Brain microvascular endothelial cell (primary cell): ENCODE measurements around the gene MTCH1.

Source experiments
- DNase-seq: peaks from one replicate; pipeline ENCODE4 v3.0.0-alpha.2; 2020
- H3K27ac ChIP-seq: fragments of 250-450 bp; sonication (Bioruptor Pico); 2 replicates; pipeline ENCODE4 v1.5.1; 2020; ENCODE audit warnings: mild to moderate bottlenecking, moderate library complexity
- H3K27me3 ChIP-seq: fragments of 250-450 bp; sonication (Bioruptor Pico); replicated peaks from 2 replicates; pipeline ENCODE4 v1.5.1; 2020; ENCODE audit warnings: mild to moderate bottlenecking
- H3K36me3 ChIP-seq: fragments of 250-450 bp; sonication (Bioruptor Pico); replicated peaks from 2 replicates; pipeline ENCODE4 v1.5.1; 2020; ENCODE audit warnings: mild to moderate bottlenecking
- H3K4me3 ChIP-seq: 2 replicates; pipeline ENCODE4 v1.5.1; 2011; ENCODE audit warnings: low read depth, mild to moderate bottlenecking, control low read depth, low read length, moderate library complexity
- CTCF ChIP-seq: IDR thresholded peaks from 2 replicates; pipeline ENCODE4 v1.5.1; 2011; ENCODE audit warnings: low read depth, mild to moderate bottlenecking, moderate library complexity, low read length, control low read depth, inconsistent platforms; ENCODE audit errors: missing control alignments
- in situ Hi-C: cut with HindIII; loops from 2 replicates; pipeline ENCODE4 v1.10.0; 2017; ENCODE audit warnings: low sequenced_read_pairs, low pct_ligation_motif_present

MTCH1 gene

GRCh38 chr6:36938536-36938935 is 47.5 kb downstream of the MTCH1 start:
- Histone ChIP-seq H3K4me3 (no peak overlapping the region), H3K27ac (peak overlapping the region; percentile 92), H3K27me3 (no peaks in the 10 kb centered on the region), H3K36me3 (no peaks in the 10 kb centered on the region)
- TF ChIP-seq CTCF: no peak
- in situ Hi-C loops: no loop called here
- peak; percentile 98 for DNase-seq

- H3K4me3 ChIP-seq: no peak overlapping the region
- peak overlapping the region; percentile 92 for H3K27ac ChIP-seq
- no peaks in the 10 kb centered on the region for H3K36me3 ChIP-seq
- H3K27me3 ChIP-seq: no peaks in the 10 kb centered on the region
- no peak for TF ChIP-seq CTCF
- in situ Hi-C loops: no loop called here
- no peak for DNase-seq
These were observed 48.1 kb downstream of the MTCH1 start for GRCh38 chr6:36937896-36938295.

GRCh38 chr6:36936824-36937223 is 49.2 kb downstream of the MTCH1 start:
- Histone ChIP-seq H3K27ac (no peak overlapping the region), H3K27me3 (no peaks in the 10 kb centered on the region), H3K4me3 (no peak overlapping the region), H3K36me3 (no peaks in the 10 kb centered on the region)
- in situ Hi-C loops: no loop called here
- DNase-seq: no peak
- no peak for TF ChIP-seq CTCF

- in situ Hi-C loops: no loop called here
- Histone ChIP-seq H3K36me3 (no peaks in the 10 kb centered on the region), H3K27me3 (no peaks in the 10 kb centered on the region), H3K27ac (no peak overlapping the region), H3K4me3 (no peak overlapping the region)
- no peak for DNase-seq
- no peak for TF ChIP-seq CTCF
These were observed 51.1 kb downstream of the MTCH1 start for GRCh38 chr6:36934901-36935300.

- no peak overlapping the region for H3K4me3 ChIP-seq
- DNase-seq: no peak
- peak overlapping the region; percentile 16 for H3K27ac ChIP-seq
- no peaks in the 10 kb centered on the region for H3K36me3 ChIP-seq
- no peaks in the 10 kb centered on the region for H3K27me3 ChIP-seq
- TF ChIP-seq CTCF: no peak
- in situ Hi-C loops: no loop called here
These were observed 52.5 kb downstream of the MTCH1 start for GRCh38 chr6:36933519-36933918.

- TF ChIP-seq CTCF: no peak
- Histone ChIP-seq H3K4me3 (no peak overlapping the region), H3K36me3 (no peaks in the 10 kb centered on the region), H3K27me3 (no peaks in the 10 kb centered on the region), H3K27ac (no peak overlapping the region)
- no peak for DNase-seq
- in situ Hi-C loops: no loop called here
These were observed 52.9 kb downstream of the MTCH1 start for GRCh38 chr6:36933102-36933501.
